Duodenal mucosa (tissue), 2 donors: ENCODE measurements around the gene TMEM41B.

ENCODE experiments used
- H3K27ac ChIP-seq: one replicate; pipeline ENCODE4 v1.7.0; 2013; ENCODE audit warnings: low read depth, low read length
- H3K27me3 ChIP-seq, 2 donors: one replicate each; pipeline ENCODE4 v1.7.0; 2013; ENCODE audit warnings: low read length in 2 of 2, control low read depth in 1 of 2; ENCODE audit not compliant: insufficient read depth in 2 of 2, control insufficient read depth in 1 of 2
- H3K36me3 ChIP-seq, 2 donors: one replicate each; pipeline ENCODE4 v1.7.0; 2013; ENCODE audit warnings: low read length in 2 of 2, control low read depth in 1 of 2; ENCODE audit not compliant: insufficient read depth in 2 of 2, control insufficient read depth in 1 of 2
- H3K4me1 ChIP-seq, 2 donors: one replicate each; pipeline ENCODE4 v1.7.0; 2013; ENCODE audit warnings: low read length in 2 of 2, control low read depth in 1 of 2; ENCODE audit not compliant: insufficient read depth in 2 of 2, control insufficient read depth in 1 of 2
- H3K4me3 ChIP-seq, 2 donors: one replicate each; pipeline ENCODE4 v1.7.0; 2013; ENCODE audit warnings: low read length in 2 of 2, low read depth in 1 of 2
- H3K9ac ChIP-seq, 2 donors: one replicate each; pipeline ENCODE4 v1.7.0; 2013; ENCODE audit warnings: low read length in 2 of 2, low read depth in 1 of 2
- H3K9me3 ChIP-seq, 2 donors: one replicate each; pipeline ENCODE4 v1.7.0; 2013; ENCODE audit warnings: low read length in 2 of 2, control low read depth in 1 of 2; ENCODE audit not compliant: control insufficient read depth in 1 of 2

The TMEM41B gene

GRCh38 chr11:9304178-9304577 lies 10.2 kb downstream of the TMEM41B start:
- Histone ChIP-seq H3K9me3 (no peaks in the 10 kb centered on the region), H3K27me3 (no peaks in the 10 kb centered on the region), H3K27ac (no peak overlapping the region), H3K9ac (no peak overlapping the region), H3K4me3 (no peak overlapping the region), H3K36me3 (no peaks in the 10 kb centered on the region), H3K4me1 (no peaks in the 10 kb centered on the region)

GRCh38 chr11:9302448-9302847 lies 11.9 kb downstream of the TMEM41B start:
- no peaks in the 10 kb centered on the region for H3K36me3 ChIP-seq
- no peak overlapping the region for H3K27ac ChIP-seq

GRCh38 chr11:9301720-9302119 lies 12.7 kb downstream of the TMEM41B start:
- Histone ChIP-seq H3K36me3 (peaks cover 0 to 2% of the 10 kb centered on the region in 2 donors), H3K4me3 (no peak overlapping the region), H3K9me3 (no peaks in the 10 kb centered on the region), H3K27ac (no peak overlapping the region), H3K9ac (no peak overlapping the region), H3K4me1 (no peaks in the 10 kb centered on the region), H3K27me3 (no peaks in the 10 kb centered on the region)

More at GRCh38 chr11:9302448-9302847, 11.9 kb downstream of the TMEM41B start:
- Histone ChIP-seq H3K9ac (no peak overlapping the region), H3K9me3 (no peaks in the 10 kb centered on the region), H3K4me3 (no peak overlapping the region), H3K27me3 (no peaks in the 10 kb centered on the region), H3K4me1 (no peaks in the 10 kb centered on the region)

GRCh38 chr11:9293646-9294045 lies 20.7 kb downstream of the TMEM41B start:
- Histone ChIP-seq H3K9me3 (no peaks in the 10 kb centered on the region), H3K4me3 (no peak overlapping the region), H3K27ac (no peak overlapping the region), H3K27me3 (no peaks in the 10 kb centered on the region), H3K9ac (no peak overlapping the region), H3K36me3 (peaks cover 0 to 13% of the 10 kb centered on the region in 2 donors), H3K4me1 (no peaks in the 10 kb centered on the region)

- Histone ChIP-seq H3K9me3 (no peaks in the 10 kb centered on the region), H3K4me1 (no peaks in the 10 kb centered on the region), H3K27me3 (no peaks in the 10 kb centered on the region), H3K9ac (no peak overlapping the region), H3K4me3 (no peak overlapping the region), H3K27ac (no peak overlapping the region), H3K36me3 (peaks cover 0 to 20% of the 10 kb centered on the region in 2 donors)
These were observed 28.4 kb downstream of the TMEM41B start for GRCh38 chr11:9285850-9286587.

- Histone ChIP-seq H3K4me3 (no peak overlapping the region), H3K9me3 (no peaks in the 10 kb centered on the region), H3K27me3 (no peaks in the 10 kb centered on the region), H3K4me1 (peaks cover 0 to 4% of the 10 kb centered on the region in 2 donors), H3K36me3 (peaks cover 0 to 8% of the 10 kb centered on the region in 2 donors), H3K27ac (no peak overlapping the region), H3K9ac (no peak overlapping the region)
These were observed 33.6 kb downstream of the TMEM41B start for GRCh38 chr11:9280655-9281301.

GRCh38 chr11:9277176-9277575 lies 37.2 kb downstream of the TMEM41B start:
- Histone ChIP-seq H3K9ac (no peak overlapping the region), H3K27ac (no peak overlapping the region), H3K36me3 (no peaks in the 10 kb centered on the region), H3K4me3 (no peak overlapping the region), H3K9me3 (no peaks in the 10 kb centered on the region), H3K27me3 (no peaks in the 10 kb centered on the region), H3K4me1 (peaks cover 0 to 4% of the 10 kb centered on the region in 2 donors)

GRCh38 chr11:9276571-9276970 lies 37.8 kb downstream of the TMEM41B start:
- Histone ChIP-seq H3K4me3 (no peak overlapping the region), H3K4me1 (peaks cover 0 to 4% of the 10 kb centered on the region in 2 donors), H3K27ac (no peak overlapping the region), H3K27me3 (no peaks in the 10 kb centered on the region), H3K9me3 (no peaks in the 10 kb centered on the region), H3K9ac (no peak overlapping the region), H3K36me3 (no peaks in the 10 kb centered on the region)

GRCh38 chr11:9274499-9275258 lies 39.7 kb downstream of the TMEM41B start:
- no peak overlapping the region for H3K4me3 ChIP-seq
- H3K36me3 ChIP-seq: no peaks in the 10 kb centered on the region
- no peaks in the 10 kb centered on the region for H3K4me1 ChIP-seq
- H3K9ac ChIP-seq: no peak overlapping the region
- no peak overlapping the region for H3K27ac ChIP-seq
- no peaks in the 10 kb centered on the region for H3K27me3 ChIP-seq
- no peaks in the 10 kb centered on the region for H3K9me3 ChIP-seq
